GM19099 (cell line): ENCODE data around the gene RGL4.

ENCODE experiments used
- POLR2A ChIP-seq: IDR thresholded peaks from 3 replicates; pipeline ENCODE4 v1.6.1; 2011; ENCODE audit warnings: low read depth; ENCODE audit not compliant: insufficient read length; ENCODE audit errors: extremely low read depth

The RGL4 gene

GRCh38 chr22:23690713-23691112, at the start of gene RGL4:
Gene RGL4, plus strand, starts transcription at chr22:23691013. Its CDS starts 1,018 bp downstream, at chr22:23692031.
- TF ChIP-seq POLR2A = no peak

GRCh38 chr22:23649071-23649501, 41.7 kb upstream of the RGL4 start:
- no peak for TF ChIP-seq POLR2A

GRCh38 chr22:23651676-23652075, 39.1 kb upstream of the RGL4 start:
- no peak for TF ChIP-seq POLR2A

GRCh38 chr22:23652286-23652685, 38.5 kb upstream of the RGL4 start:
- TF ChIP-seq POLR2A = no peak

GRCh38 chr22:23652711-23653110, 38.1 kb upstream of the RGL4 start:
- TF ChIP-seq POLR2A = no peak

- no peak for TF ChIP-seq POLR2A
These were observed 34.8 kb upstream of the RGL4 start for GRCh38 chr22:23655891-23656475.

- TF ChIP-seq POLR2A = no peak
These were observed 33.1 kb upstream of the RGL4 start for GRCh38 chr22:23657727-23658126.

GRCh38 chr22:23670378-23671295, 20.2 kb upstream of the RGL4 start:
- no peak for TF ChIP-seq POLR2A

- no peak for TF ChIP-seq POLR2A
These were observed 17.7 kb upstream of the RGL4 start for GRCh38 chr22:23673050-23673620.

GRCh38 chr22:23673826-23674690, 16.8 kb upstream of the RGL4 start:
- no peak for TF ChIP-seq POLR2A

GRCh38 chr22:23675502-23676415, 15.1 kb upstream of the RGL4 start:
- TF ChIP-seq POLR2A = no peak

GRCh38 chr22:23677701-23677995, 13.2 kb upstream of the RGL4 start:
- TF ChIP-seq POLR2A = no peak

- no peak for TF ChIP-seq POLR2A
These were observed 12.7 kb upstream of the RGL4 start for GRCh38 chr22:23678133-23678532.
